Endothelial cell of umbilical vein (primary cell): Measurements from ENCODE around the gene SLC12A5.

ENCODE experiments used
- EZH2 ChIP-seq: IDR thresholded peaks from 2 replicates; pipeline ENCODE4 v1.6.1; 2012; ENCODE audit warnings: borderline replicate concordance, low read depth, mild to moderate bottlenecking, moderate library complexity, low read length, inconsistent platforms; ENCODE audit not compliant: severe bottlenecking
- FOS ChIP-seq: IDR thresholded peaks from 2 replicates; pipeline ENCODE4 v1.6.1; 2011; ENCODE audit warnings: mild to moderate bottlenecking, low read length, moderate library complexity, borderline replicate concordance; ENCODE audit not compliant: insufficient read depth
- GATA2 ChIP-seq: IDR thresholded peaks from 2 replicates; pipeline ENCODE4 v1.7.0; 2011; ENCODE audit warnings: low read depth, mild to moderate bottlenecking, moderate library complexity, mixed read lengths, low read length; ENCODE audit not compliant: insufficient read length, insufficient read depth
- JUN ChIP-seq: IDR thresholded peaks from 2 replicates; pipeline ENCODE4 v1.6.1; 2011; ENCODE audit warnings: borderline replicate concordance, low read depth; ENCODE audit not compliant: insufficient read length, insufficient read depth
- MYC ChIP-seq: IDR thresholded peaks from one replicate; pipeline ENCODE4 v1.6.1; 2011; ENCODE audit warnings: mild to moderate bottlenecking, low read depth, low read length
- POLR2A ChIP-seq: IDR thresholded peaks from 2 replicates; pipeline ENCODE4 v1.6.1; 2012; ENCODE audit warnings: low read depth, mild to moderate bottlenecking, control low read depth, low read length
- POLR2AphosphoS5 ChIP-seq: IDR thresholded peaks from 2 replicates; pipeline ENCODE4 v1.6.1; 2012; ENCODE audit warnings: low read depth, mild to moderate bottlenecking, control low read depth, low read length, moderate library complexity; ENCODE audit not compliant: insufficient read depth
- TF ChIP-seq, protein P1 (sequence below), 2 donors: IDR thresholded peaks; 1 replicate in 1 of 2; 2 replicates in 1 of 2; pipeline ENCODE4 v1.5.1; 2011; ENCODE audit warnings: low read length in 2 of 2, mild to moderate bottlenecking in 2 of 2, moderate library complexity in 2 of 2, control low read depth in 1 of 2, inconsistent platforms in 1 of 2, low read depth in 1 of 2; ENCODE audit not compliant: insufficient read depth in 1 of 2; ENCODE audit errors: extremely low read depth in 1 of 2
- TF ChIP-seq, protein P2 (sequence below): IDR thresholded peaks from 2 replicates; pipeline ENCODE4 v1.6.1; 2011; ENCODE audit not compliant: insufficient read depth, insufficient read length

DNA sequence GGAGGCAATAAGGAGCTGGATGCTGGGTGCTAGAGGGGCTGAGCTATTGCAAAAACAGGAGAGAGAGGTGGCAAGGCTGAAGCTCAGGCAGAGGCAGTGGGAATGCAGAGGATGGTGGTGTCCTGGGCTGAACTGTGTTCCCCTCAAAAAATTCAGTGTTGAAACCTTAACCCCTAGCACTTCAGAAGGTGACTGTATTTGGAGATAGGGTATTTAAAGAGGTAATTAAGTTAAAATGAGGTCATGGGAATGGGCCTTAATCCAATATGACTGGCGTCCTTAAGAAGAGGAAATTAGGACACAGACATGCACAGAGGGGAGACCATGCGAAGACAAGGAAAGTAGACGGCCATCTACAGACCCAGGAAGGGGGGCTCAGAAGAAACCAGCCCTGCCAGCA is 31.8 kb upstream of the SLC12A5 start:
- TF ChIP-seq, protein P1, sequence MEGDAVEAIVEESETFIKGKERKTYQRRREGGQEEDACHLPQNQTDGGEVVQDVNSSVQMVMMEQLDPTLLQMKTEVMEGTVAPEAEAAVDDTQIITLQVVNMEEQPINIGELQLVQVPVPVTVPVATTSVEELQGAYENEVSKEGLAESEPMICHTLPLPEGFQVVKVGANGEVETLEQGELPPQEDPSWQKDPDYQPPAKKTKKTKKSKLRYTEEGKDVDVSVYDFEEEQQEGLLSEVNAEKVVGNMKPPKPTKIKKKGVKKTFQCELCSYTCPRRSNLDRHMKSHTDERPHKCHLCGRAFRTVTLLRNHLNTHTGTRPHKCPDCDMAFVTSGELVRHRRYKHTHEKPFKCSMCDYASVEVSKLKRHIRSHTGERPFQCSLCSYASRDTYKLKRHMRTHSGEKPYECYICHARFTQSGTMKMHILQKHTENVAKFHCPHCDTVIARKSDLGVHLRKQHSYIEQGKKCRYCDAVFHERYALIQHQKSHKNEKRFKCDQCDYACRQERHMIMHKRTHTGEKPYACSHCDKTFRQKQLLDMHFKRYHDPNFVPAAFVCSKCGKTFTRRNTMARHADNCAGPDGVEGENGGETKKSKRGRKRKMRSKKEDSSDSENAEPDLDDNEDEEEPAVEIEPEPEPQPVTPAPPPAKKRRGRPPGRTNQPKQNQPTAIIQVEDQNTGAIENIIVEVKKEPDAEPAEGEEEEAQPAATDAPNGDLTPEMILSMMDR (IDR thresholded peaks at IDR 0.05; ENCODE audit: extremely low read depth in 1 of 2, insufficient read depth in 1 of 2, low read depth in 1 of 2, low read length in 2 of 2): no peak
- TF ChIP-seq POLR2A (no peak), POLR2AphosphoS5 (no peak), EZH2 (no peak), JUN (no peak), MYC (no peak), FOS (no peak), GATA2 (no peak)
- TF ChIP-seq, protein P2, sequence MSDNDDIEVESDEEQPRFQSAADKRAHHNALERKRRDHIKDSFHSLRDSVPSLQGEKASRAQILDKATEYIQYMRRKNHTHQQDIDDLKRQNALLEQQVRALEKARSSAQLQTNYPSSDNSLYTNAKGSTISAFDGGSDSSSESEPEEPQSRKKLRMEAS: no peak
